HG02973 (cell line): Measurements from ENCODE around the gene TTYH3.
A peak's percentile ranks its signal among the peaks of the same experiment; 100 is the strongest.
"Not testable (repeated sequence)": the region's sequence is repeated elsewhere in the genome, so short reads cannot be mapped to it uniquely, and the experiment has no call there.

Experiments
- ATAC-seq: cut with Tn5 transposase; IDR thresholded peaks from one replicate; pipeline ENCODE4 v1.9.1; 2021; ENCODE audit warnings: moderate library complexity; ENCODE audit not compliant: unreplicated experiment

Gene TTYH3

GRCh38 chr7:2602406-2603043 lies 29.3 kb upstream of the TTYH3 start:
- no peak for ATAC-seq

DNA sequence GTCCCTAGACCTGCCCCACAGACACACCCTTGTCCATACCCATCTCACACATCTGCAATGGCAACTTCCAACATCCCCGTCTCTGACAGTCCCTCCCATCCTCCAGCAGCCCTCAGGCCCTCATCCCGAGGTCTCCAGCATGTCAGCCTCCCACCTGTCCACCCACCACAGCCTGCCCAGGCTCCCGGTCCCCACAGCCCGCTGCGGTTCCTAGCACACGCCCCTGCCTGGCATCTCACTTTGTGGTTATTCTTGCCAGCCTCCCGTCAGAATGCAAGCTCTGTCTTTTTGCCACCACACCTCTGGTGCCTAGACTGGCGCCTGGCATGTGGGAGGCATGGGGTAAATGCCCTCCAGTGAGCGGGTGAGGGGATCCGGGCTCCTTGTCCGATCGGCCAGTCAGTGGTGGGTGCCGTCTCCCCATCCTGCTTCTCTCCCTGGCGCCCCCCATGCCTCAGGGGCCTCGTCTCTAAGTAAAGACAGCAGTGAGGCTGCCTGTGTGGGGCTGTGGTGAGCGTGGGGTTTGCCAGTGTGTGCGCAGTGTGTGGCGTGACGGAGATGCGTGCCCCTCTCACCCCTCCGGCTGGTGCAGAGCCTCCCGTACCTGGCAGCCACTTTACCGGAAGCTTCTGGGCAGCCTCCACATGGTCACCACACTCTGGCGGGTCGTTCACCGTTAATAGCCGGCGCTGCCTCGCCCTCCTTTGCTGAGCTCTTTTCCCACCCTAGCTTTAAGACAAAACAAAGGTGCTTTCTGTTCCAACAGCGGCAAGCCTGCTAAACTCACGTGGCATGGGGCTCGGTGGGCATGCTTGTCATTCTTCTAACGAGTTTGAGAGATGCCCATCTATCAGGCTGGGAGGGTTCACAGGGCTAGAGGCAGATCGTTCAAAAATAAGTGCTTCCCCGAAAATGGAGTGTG lies 28.5 kb upstream of the TTYH3 start:
- no peak for ATAC-seq

GRCh38 chr7:2604608-2605174 lies 27.1 kb upstream of the TTYH3 start:
- no peak for ATAC-seq

GRCh38 chr7:2605608-2606538 lies 25.9 kb upstream of the TTYH3 start:
- ATAC-seq: no peak

DNA sequence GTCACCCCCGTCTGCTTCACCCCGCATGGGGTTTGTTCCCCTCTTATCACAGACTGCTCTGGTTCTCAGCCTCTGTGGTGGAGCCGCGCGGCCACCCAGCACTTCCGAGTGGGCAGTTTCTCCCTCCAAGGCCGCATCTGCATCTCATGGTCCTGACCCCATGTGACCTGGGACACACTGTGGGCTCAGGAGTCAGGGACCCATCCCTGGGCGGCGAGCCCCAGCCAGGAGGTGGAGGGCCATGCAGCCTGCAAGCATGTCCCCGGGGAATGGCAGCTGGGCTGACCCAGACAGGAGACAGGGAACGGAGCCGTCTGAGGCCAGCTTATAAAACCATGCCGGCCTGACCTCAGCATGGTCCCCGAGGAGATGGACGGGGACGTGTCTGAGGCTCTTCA lies 25.2 kb upstream of the TTYH3 start:
- no peak for ATAC-seq

- ATAC-seq: no peak
These were observed 24.5 kb upstream of the TTYH3 start for GRCh38 chr7:2607122-2607922.

DNA sequence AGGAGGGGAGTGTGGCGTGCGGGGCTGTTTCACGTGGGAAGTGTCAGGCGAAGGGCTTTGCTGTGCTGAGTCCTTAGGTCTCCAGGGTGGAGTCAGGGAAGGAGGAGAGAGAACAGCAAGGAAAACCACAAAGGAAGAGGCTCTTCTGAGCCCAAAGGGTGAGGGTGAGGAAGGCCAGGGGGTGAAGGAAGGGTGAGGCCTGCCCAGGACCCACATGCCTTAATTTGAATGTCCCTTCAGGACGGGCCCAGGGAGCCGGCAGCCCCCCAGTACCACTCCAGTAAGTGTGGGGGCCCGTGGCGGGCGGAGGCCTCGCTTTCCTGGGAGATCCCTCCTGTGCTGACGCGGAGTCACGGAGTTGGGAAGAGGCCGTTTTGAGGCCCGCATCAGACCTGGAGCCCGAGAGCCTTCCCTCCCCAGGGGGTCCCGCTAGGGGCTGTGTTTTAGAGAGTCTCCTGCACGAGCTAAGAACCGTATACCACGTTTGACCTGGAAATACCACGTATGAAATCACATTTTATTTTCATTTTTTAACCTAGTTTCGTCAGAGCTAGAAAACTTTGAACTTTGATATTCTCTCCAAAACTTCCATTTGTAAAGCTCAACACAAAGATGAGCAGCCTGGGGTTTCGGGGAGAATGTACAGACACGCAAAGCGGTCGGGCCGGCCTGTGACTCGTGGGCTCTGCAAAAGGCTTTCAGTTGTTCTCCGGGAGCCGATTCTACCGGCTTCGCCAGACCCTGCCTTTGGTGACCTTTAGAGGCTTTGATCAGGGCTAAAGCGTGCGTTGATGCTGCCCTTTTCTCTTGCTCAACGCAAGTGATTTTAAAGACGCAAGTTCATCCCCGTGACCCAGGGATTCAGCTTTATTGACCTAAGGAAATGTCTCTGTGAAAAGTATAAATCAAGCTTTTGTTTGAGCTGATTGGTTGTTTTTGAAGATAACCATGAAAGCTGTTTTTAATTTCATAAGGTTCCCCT lies 23.6 kb upstream of the TTYH3 start:
- no peak for ATAC-seq

DNA sequence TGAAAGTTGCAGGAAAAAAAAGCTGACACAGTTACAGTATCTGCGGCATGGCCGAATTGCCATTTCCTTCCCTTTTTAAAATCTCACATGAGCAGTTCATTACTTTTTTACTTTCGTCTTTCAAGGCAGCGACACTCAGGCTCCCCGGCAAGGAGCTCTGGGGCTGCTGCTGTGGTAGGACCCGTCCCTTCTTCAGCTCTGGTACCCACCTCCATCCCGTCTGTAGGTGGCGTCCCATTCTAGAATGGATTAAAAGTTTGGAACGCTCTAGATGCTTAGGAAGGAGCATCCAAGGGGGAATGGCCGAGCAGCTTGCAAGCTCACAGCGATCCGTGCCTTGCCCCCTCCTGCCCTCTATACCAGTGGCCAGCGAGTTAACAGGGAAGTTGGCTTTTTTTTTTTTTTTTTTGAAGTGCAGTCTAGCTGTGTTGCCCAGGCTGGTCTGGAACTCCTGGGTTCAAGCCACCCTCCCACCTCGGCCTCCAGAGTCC lies 22.8 kb upstream of the TTYH3 start:
- peak; percentile 47 for ATAC-seq

GRCh38 chr7:2609646-2610045 lies 22.1 kb upstream of the TTYH3 start:
- not testable (repeated sequence) for ATAC-seq

- ATAC-seq: no peak
These were observed 21.3 kb upstream of the TTYH3 start for GRCh38 chr7:2610466-2610865.

DNA sequence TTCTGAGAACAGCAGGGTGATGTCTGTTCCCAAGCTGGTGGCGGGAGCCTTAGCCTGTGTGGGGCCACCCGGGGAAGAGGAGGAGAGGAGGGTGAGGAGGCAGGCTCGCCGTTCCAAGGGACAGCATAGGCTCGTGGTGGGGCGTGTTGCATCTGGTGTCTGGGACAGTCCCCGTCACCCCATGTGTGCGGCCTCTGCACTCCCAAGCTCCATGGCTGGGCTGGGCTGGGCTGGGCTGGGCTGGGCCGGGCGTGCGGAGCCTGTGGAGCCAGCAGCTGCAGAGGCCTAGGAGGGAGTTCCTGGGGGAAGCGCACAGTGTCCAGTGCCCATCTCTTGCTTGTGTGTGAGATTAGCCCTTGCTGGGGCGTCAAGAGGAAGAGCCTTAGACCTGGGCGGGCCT lies 20.9 kb upstream of the TTYH3 start:
- no peak for ATAC-seq

- ATAC-seq: no peak
These were observed 20.4 kb upstream of the TTYH3 start for GRCh38 chr7:2611401-2611800.

DNA sequence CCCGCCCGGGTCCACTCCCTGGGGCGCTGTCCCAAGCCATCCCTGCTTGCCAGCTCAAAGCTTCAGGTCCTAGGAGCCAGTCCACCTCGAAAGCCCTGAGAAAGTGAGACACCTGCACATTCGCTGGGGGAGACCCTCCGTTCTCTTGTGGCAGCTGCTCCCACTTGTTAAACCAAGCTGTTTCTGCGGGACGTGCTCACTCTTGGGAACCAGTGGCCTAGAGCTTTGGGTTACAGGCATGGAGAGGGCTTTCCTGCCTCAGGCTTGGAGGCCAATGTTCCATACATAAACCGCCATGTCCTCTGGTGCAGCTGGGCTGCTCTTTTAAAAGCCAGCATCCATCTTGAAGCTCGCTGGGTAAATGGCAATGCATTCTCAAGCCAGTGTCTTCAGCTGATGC lies 19.9 kb upstream of the TTYH3 start:
- no peak for ATAC-seq

- ATAC-seq: no peak
These were observed 19.2 kb upstream of the TTYH3 start for GRCh38 chr7:2612445-2613097.

- no peak for ATAC-seq
These were observed 18.5 kb upstream of the TTYH3 start for GRCh38 chr7:2613098-2613930.

- ATAC-seq: no peak
These were observed 17.7 kb upstream of the TTYH3 start for GRCh38 chr7:2613931-2614600.
